WTC11 (cell line): ENCODE results near the gene GRM8. TPM values are rescaled to one million over a fixed set of nuclear protein-coding genes. Genes with fewer than 3 reads are reported as not detected.

Experiments
- ATAC-seq: fragments of 200-7000 bp; cut with Tn5 transposase; 2 replicates; pipeline ENCODE4 v1.10.0; 2021; ENCODE audit warnings: mild to moderate bottlenecking, moderate library complexity
- CTCF ChIA-PET: fragments of 300-600 bp; sonication (Branson Sonifier 250); formaldehyde crosslinking; loops from one replicate; lab custom pipeline; 2021; ENCODE audit warnings: antibody characterized with exemption; lab: Charles Lee
- POLR2A ChIA-PET: fragments of 350-600 bp; sonication (Branson Sonifier 250); formaldehyde crosslinking; loops from one replicate; lab custom pipeline; 2021; ENCODE audit warnings: antibody characterized with exemption; lab: Charles Lee
- DNase-seq: peaks from one replicate; pipeline ENCODE4 v3.0.0; 2021; ENCODE audit warnings: low spot score
- H3K27ac Mint-ChIP-seq: 2 replicates; pipeline ENCODE4 v1.8.0; 2021; ENCODE audit warnings: mixed read lengths
- H3K27me3 Mint-ChIP-seq: 2 replicates; pipeline ENCODE4 v1.8.0; 2021; ENCODE audit warnings: low read depth, mild to moderate bottlenecking, moderate library complexity, mixed read lengths
- H3K36me3 Mint-ChIP-seq: 2 replicates; pipeline ENCODE4 v1.8.0; 2021; ENCODE audit warnings: mixed read lengths
- H3K4me1 Mint-ChIP-seq: 2 replicates; pipeline ENCODE4 v1.8.0; 2022; ENCODE audit warnings: mixed read lengths
- H3K4me3 Mint-ChIP-seq: 2 replicates; pipeline ENCODE4 v1.8.0; 2021; ENCODE audit warnings: mild to moderate bottlenecking, moderate library complexity, mixed read lengths
- H3K9me3 Mint-ChIP-seq: 2 replicates; pipeline ENCODE4 v1.8.0; 2021; ENCODE audit warnings: mixed read lengths
- AFF4 ChIP-seq: sonication (generic); formaldehyde crosslinking; IDR thresholded peaks from 2 replicates; pipeline ENCODE4 v1.8.1; 2023; ENCODE audit warnings: mild to moderate bottlenecking, missing genetic modification reagents, borderline replicate concordance
- ATF6 ChIP-seq: sonication (generic); formaldehyde crosslinking; IDR thresholded peaks from 2 replicates; pipeline ENCODE4 v1.8.1; 2023; ENCODE audit warnings: mild to moderate bottlenecking, missing genetic modification reagents
- CBFB ChIP-seq: sonication (generic); formaldehyde crosslinking; IDR thresholded peaks from 2 replicates; pipeline ENCODE4 v1.8.1; 2022; ENCODE audit warnings: mild to moderate bottlenecking, low read depth, missing genetic modification reagents
- E2F1 ChIP-seq: sonication (generic); formaldehyde crosslinking; IDR thresholded peaks from 2 replicates; pipeline ENCODE4 v1.8.0; 2022; ENCODE audit warnings: mild to moderate bottlenecking, missing genetic modification reagents
- ERG ChIP-seq: fragments of 250-450 bp; sonication (Bioruptor Pico); IDR thresholded peaks from 2 replicates; pipeline ENCODE4 v1.8.0; 2021; ENCODE audit warnings: mild to moderate bottlenecking
- FOXK1 ChIP-seq: sonication (generic); formaldehyde crosslinking; IDR thresholded peaks from 2 replicates; pipeline ENCODE4 v1.8.0; 2022; ENCODE audit warnings: mild to moderate bottlenecking, moderate library complexity, missing genetic modification reagents
- GRHL2 ChIP-seq: fragments of 250-450 bp; sonication (Bioruptor Pico); IDR thresholded peaks from 2 replicates; pipeline ENCODE4 v1.8.0; 2022; ENCODE audit warnings: mild to moderate bottlenecking, moderate library complexity; ENCODE audit not compliant: insufficient replicate concordance, severe bottlenecking
- GTF2I ChIP-seq: fragments of 250-450 bp; sonication (Bioruptor Pico); conservative IDR thresholded peaks from 2 replicates; pipeline ENCODE4 v1.4.0; 2021; ENCODE audit warnings: mild to moderate bottlenecking
- MYBL2 ChIP-seq: sonication (generic); formaldehyde crosslinking; IDR thresholded peaks from 2 replicates; pipeline ENCODE4 v1.8.1; 2023; ENCODE audit warnings: mild to moderate bottlenecking, moderate library complexity, missing genetic modification reagents
- NR2C2 ChIP-seq: sonication (generic); formaldehyde crosslinking; IDR thresholded peaks from 2 replicates; pipeline ENCODE4 v1.8.0; 2022; ENCODE audit warnings: mild to moderate bottlenecking, missing genetic modification reagents
- OVOL2 ChIP-seq: fragments of 250-450 bp; sonication (Bioruptor Pico); IDR thresholded peaks from 2 replicates; pipeline ENCODE4 v1.9.0; 2021; ENCODE audit warnings: mild to moderate bottlenecking, borderline replicate concordance
- PRRX2 ChIP-seq: fragments of 250-450 bp; sonication (Bioruptor Pico); IDR thresholded peaks from 2 replicates; pipeline ENCODE4 v1.8.0; 2021; ENCODE audit warnings: mild to moderate bottlenecking
- TP53 ChIP-seq: sonication (generic); formaldehyde crosslinking; IDR thresholded peaks from 2 replicates; pipeline ENCODE4 v1.8.1; 2023; ENCODE audit warnings: mild to moderate bottlenecking, missing genetic modification reagents
- ZBTB21 ChIP-seq: sonication (generic); formaldehyde crosslinking; IDR thresholded peaks from 2 replicates; pipeline ENCODE4 v1.8.1; 2023; ENCODE audit warnings: mild to moderate bottlenecking, missing genetic modification reagents, borderline replicate concordance
- ZNF121 ChIP-seq: sonication (generic); formaldehyde crosslinking; IDR thresholded peaks from 2 replicates; pipeline ENCODE4 v1.8.0; 2023; ENCODE audit warnings: missing genetic modification reagents
- ZNF532 ChIP-seq: fragments of 250-450 bp; sonication (Bioruptor Pico); IDR thresholded peaks from 2 replicates; pipeline ENCODE4 v1.9.0; 2021; ENCODE audit warnings: mild to moderate bottlenecking, borderline replicate concordance
- ZSCAN18 ChIP-seq: fragments of 250-450 bp; sonication (Bioruptor Pico); IDR thresholded peaks from 2 replicates; pipeline ENCODE4 v2.1.2; 2022; ENCODE audit warnings: mild to moderate bottlenecking, moderate library complexity
- total RNA-seq: library from RNA; stranded (reverse); gene quantifications from 3 replicates; pipeline ENCODE4 v1.2.3, GENCODE V29; 2021

Gene GRM8
- total RNA-seq, 1 experiment from 2014 or later = 2.3 TPM

GRCh38 chr7:126801733-126802132 is 451.0 kb downstream of the GRM8 start (continued):
- TF ChIP-seq ZBTB21 (no peak), PRRX2 (CRISPR knock-in tag) (no peak), AFF4 (CRISPR knock-in tag) (no peak), NR2C2 (CRISPR knock-in tag) (no peak), ATF6 (CRISPR knock-in tag) (no peak)
- TF ChIP-seq, all 79 proteins: peak for 0

- ChIA-PET CTCF (no interaction called here), POLR2A (no interaction called here)
- H3K4me1 Mint-ChIP-seq = no peaks in the 10 kb centered on the region
- no peak overlapping the region for H3K4me3 Mint-ChIP-seq
- no peaks in the 10 kb centered on the region for H3K36me3 Mint-ChIP-seq
- DNase-seq = no peak
- H3K27me3 Mint-ChIP-seq = no peaks in the 10 kb centered on the region
- TF ChIP-seq ZNF532 (CRISPR knock-in tag) (no peak), OVOL2 (CRISPR knock-in tag) (no peak), GRHL2 (CRISPR knock-in tag) (no peak), FOXK1 (CRISPR knock-in tag) (no peak), MYBL2 (CRISPR knock-in tag) (no peak)
- TF ChIP-seq, all 79 proteins: peak for 0
- H3K9me3 Mint-ChIP-seq = no peaks in the 10 kb centered on the region
- H3K27ac Mint-ChIP-seq = no peak overlapping the region
- no peak for ATAC-seq
Observed at GRCh38 chr7:126799541-126799940, 453.2 kb downstream of the GRM8 start.

- POLR2A ChIA-PET = no interaction called here
- H3K4me1 Mint-ChIP-seq = peaks cover 12% of the 10 kb centered on the region; the same call in 1 of the 2 replicates
- peaks cover 3% of the 10 kb centered on the region; the same call in 1 of the 2 replicates for H3K27me3 Mint-ChIP-seq
- no peak for DNase-seq
- no peak overlapping the region for H3K27ac Mint-ChIP-seq
- H3K9me3 Mint-ChIP-seq = no peaks in the 10 kb centered on the region
- H3K36me3 Mint-ChIP-seq = no peaks in the 10 kb centered on the region
- no peak overlapping the region for H3K4me3 Mint-ChIP-seq
- CTCF ChIA-PET = interaction anchor here (1.3 kb wide), 1 partner anchor 11 kb away, joined by 3 read pairs; no protein-coding TSS in a partner anchor
- no peak; the same call in 1 of the 2 replicates for ATAC-seq
- no peak for TF ChIP-seq TP53 (CRISPR knock-in tag)
- TF ChIP-seq ZSCAN18 (CRISPR knock-in tag) = no peak
- no peak for TF ChIP-seq GTF2I (CRISPR knock-in tag)
- no peak for TF ChIP-seq ZNF121 (CRISPR knock-in tag)
- TF ChIP-seq E2F1 (CRISPR knock-in tag) = no peak
- no peak for TF ChIP-seq CBFB (CRISPR knock-in tag)
- TF ChIP-seq ERG (CRISPR knock-in tag) = no peak
Observed at GRCh38 chr7:126792521-126792920, 460.2 kb downstream of the GRM8 start.
